HG02610 (cell line): ENCODE data around the gene AIFM1.

Experiments
- ATAC-seq: cut with Tn5 transposase; IDR thresholded peaks from one replicate; pipeline ENCODE4 v1.9.1; 2021; ENCODE audit warnings: mild to moderate bottlenecking, moderate library complexity; ENCODE audit not compliant: unreplicated experiment

The AIFM1 gene

DNA sequence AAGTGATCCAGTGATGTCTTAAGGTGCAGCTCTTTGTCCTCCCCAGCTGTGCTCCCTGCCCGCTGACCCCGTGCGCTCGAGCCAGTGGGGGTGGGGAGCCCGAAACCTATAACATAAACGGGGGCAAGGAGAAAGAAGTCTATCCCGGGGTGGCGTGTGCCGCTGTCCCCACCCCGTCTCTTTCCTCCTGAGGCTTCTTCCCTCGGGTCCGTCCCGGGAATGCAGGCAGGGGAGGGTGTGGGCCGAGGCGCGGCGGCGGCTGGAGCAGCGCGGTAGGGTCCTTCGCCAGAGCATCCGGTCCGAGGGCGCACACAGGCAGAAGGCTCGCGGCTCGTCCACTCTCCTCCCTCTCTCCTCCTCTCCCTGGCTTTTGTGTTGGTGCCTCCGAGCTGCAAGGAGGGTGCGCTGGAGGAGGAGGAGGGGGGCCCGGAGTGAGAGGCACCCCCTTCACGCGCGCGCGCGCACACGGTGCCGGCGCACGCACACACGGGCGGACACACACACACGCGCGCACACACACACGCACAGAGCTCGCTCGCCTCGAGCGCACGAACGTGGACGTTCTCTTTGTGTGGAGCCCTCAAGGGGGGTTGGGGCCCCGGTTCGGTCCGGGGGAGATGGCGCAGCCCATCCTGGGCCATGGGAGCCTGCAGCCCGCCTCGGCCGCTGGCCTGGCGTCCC, 5.9 kb upstream of the AIFM1 start, which contains the start of gene RAB33A:
Gene RAB33A (plus strand): TSS at position 517 of the 681 bp plus-strand sequence. CDS start 101 bp downstream, at position 618.
- ATAC-seq = no peak

DNA sequence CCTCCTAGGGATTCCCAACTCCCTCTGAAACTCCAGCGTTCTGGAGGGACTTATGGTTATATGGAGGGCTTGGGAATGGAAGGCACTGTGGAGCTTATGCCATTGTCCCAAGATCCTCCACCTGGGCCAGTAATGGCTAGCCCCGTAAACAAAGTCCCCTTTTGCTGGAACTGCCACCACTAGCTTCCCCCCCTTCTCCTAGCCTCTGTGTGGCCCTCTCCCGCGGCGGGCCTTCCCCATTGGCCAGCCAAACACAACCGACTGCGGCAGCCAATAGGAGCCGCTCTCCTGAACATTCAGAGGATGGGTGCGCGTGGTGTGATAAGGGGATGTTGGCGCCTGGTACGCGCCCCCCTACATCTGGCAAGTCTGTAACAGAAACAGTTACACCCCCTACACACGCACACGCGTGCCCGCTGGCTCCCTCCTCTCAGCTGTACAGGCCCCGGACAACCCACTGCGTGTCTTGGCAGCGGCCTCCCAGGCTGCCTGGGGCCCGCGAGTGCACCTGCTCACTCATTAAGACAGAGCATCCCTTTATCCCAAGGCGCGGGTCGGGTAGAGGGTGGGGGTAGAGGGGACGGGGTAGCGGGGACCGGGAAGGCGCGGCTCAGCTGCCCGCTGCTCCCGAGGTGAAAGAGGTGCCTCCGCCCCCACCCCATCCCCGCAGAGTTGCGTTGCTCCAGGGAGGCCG, 5.3 kb upstream of the AIFM1 start:
- peak; percentile 84 for ATAC-seq

DNA sequence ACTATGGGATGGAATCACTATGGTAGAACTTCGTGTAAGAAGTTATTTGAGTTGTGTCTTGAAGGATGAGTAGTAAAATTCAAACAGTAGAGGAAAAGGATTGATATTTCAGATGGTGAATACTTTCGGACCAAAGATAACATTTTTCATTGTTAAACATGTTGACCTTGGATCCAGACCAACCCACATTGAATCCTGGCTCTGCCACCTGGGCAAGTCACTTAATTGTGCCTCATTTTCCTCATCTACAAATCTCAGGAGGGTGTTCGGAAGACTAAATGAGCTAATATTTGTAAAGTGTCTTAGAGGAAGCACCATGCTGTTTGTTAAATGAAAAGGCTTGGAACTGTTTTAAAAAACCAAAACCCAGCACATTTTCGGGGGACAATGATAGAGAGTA, 1.4 kb upstream of the AIFM1 start:
- ATAC-seq = no peak

DNA sequence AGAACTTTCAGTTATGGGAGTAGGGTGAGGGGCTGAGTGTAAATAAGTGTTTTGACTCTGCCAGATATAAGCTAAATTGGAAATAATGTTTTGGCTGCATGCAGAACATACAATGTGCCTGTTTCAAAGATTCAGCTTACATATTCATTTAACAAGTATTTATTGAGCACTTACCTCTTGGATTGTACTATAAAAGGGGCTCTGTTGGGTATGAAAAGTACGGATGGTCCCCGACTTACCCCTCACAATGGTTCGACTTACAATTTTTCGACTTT, 799 bp upstream of the AIFM1 start:
- no peak for ATAC-seq

DNA sequence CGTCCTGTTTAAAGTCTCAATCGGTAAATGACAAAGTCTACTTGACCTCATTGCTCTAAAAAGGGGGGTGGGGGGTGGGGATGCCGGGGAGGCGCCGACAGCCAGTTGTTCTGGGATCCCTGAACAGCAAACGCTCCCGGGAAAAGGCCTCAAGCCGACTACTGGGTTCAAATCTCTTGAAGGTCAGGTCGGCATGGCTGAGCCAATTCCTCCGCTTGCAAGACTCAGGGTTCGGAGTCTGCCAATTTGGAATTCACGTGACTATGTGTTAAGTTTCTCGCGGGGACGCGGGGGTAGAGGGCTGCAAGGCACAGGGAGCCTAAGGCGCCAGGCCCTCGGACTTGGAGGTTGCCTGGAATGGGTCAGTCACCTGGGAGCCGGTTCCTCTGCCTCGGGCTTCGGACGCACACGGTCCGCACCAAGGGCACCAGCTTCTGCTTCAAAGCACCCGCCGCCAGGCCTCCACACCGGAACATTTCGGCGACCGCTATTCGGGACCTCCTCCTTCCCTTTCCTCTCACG, 399 bp downstream of the AIFM1 start:
- ATAC-seq = no peak

DNA sequence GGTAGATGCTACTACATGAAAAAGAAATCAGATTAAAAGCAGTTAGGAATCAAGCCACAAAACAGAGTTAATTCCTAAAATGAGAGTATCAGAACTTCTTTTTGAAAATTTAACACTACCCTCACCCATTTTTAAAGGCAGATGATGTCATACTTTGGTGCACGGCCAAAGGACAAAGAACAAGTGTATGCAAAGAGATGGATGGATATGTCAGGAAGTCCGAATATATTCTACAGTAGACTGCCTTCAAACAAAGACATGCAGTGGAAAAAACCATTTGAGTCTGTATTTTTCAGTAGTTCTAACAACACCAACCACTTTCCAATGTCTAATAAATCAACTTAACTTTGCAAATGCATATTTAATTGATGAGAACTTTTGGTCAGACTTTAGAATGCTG, 2.2 kb downstream of the AIFM1 start:
- ATAC-seq = no peak

DNA sequence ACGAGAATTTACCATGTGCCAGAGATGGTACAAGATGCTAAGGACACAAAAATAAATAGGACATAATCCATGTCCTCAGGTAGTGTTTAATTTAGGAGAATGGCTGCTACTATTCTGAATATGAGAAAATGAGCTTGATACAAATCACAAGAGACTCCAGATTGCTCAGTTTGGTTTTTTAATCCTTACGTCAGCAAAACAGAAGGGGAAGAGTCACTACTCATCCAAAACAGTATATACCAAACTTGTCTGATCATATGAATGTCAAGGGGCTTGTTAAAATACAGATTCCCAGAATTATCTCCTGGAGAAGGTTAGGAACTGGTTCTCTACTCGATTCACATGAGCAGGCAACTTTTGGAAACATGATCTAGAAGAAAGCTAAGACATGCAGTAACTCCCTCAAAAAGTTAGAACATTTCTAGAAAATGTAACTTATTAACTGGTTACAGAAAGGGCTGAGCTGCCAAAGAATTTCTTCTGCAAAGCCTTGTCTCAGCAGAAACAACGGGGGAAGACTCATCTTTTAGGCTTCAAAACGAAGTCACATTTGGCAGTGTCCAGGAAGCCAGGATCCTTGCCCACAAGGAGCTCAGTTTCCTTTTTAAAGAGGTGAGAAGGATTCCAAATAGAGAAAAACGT, 3.4 kb downstream of the AIFM1 start:
- ATAC-seq = no peak

DNA sequence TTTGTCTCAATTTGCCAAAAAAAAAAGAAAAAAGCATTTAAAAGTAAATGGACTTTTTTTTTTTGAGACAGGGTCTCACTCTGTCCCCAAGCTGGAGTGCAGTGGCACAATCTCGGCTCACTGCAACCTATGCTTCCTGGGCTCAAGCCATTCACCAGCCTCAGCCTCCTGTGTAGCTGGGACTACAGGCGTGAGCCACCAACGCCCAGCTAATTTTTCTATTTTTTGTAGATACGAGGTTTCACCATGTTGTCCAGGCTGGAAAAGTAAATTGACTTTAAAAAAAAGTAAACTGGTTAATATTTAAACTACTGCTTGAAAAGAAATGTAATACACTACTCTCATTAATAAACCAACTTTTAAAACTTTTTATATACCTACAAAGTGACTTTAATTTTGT, 5.9 kb downstream of the AIFM1 start:
- no peak for ATAC-seq

DNA sequence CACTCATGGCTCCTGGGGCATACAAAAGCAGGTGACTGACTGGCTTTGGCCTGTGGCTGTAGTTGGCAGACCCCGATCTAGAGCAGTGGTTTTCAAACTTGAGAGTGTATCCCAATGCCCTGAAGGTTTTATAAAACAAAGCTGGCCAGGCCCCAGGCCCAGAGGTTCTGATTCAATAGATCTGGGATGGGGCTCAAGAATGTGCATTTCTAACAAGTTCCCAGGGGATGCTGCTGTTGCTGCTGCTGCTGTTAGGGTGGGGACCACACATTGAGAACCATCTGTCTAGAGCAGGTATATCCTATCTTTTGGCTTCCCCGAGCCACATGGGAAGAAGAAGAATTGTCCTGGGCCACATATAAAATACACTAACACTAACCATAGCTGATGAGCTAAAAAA, 7.3 kb downstream of the AIFM1 start:
- ATAC-seq = no peak

DNA sequence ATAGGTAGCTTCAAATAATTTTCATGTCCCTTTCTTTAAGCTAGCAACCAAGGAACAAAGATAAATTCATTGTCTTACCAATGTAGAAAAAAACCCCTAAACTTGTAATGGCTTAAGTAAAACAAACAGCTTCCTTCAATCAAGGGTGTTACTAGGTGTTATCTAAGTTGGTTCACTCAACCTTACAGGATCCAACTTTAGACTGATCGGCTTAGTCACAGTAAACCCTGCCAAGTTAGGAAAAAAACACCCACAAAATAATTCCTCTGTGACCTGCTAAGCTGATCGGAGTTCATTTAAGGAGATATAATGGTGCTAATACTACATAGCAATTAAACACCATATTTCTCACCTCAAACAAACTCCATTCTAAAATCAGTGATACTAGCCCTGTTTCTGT, 10.1 kb downstream of the AIFM1 start:
- ATAC-seq = no peak

DNA sequence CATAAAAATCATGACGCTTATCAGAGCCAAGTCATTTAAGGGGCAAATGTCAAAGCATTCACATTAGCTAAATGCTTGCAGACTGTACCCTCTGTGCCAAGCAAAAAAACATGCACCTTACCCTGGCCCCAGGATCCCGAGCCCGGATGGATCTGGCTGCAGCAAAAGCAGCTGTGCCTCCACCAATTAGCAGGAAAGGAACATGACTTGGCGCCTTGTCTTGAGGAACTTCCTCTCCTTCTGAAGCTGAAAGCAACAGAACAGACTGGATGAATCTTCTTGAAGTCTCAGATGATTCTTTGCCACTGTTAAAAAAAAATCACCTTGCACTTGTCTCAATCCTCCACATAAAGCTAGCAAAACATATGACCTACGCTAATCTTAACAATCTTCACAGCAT, 18.0 kb downstream of the AIFM1 start:
- no peak for ATAC-seq

DNA sequence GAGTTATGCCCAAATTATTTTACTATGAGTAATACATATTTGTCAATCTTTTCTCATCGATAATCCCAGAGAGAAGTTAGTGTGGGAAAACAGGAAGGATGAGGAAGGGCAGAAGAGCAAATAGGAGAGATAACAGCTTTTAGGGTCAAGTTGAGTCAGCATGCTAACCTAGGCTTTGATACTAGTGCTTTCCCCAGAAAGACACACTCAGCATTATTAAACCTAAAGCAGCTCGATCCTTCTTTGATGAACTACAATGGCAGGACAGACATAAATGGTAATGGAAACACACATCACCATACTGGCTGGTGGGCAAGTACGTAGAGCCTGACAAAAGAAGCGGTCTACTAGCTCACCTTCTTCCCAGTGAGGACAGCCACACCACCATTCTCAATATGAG, 20.5 kb downstream of the AIFM1 start:
- ATAC-seq = no peak

DNA sequence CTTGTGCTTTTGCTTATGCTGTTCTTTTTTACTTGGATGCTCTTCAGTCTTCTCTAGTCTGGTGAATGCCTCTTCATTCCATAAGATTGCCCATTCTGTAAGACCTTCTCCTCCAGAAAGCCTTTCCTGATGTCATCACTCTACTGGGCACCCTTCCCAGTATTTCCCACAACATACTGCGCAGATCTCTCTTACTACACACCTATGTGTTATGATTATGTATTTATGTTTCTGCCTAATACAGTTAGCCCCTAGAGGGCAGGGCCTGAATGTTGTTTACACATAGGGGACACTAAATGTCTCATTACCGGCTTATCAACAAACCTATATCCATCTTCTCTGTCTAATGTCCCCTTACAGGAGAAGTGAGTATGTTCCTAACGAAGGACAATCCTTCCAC, 21.1 kb downstream of the AIFM1 start:
- no peak for ATAC-seq

DNA sequence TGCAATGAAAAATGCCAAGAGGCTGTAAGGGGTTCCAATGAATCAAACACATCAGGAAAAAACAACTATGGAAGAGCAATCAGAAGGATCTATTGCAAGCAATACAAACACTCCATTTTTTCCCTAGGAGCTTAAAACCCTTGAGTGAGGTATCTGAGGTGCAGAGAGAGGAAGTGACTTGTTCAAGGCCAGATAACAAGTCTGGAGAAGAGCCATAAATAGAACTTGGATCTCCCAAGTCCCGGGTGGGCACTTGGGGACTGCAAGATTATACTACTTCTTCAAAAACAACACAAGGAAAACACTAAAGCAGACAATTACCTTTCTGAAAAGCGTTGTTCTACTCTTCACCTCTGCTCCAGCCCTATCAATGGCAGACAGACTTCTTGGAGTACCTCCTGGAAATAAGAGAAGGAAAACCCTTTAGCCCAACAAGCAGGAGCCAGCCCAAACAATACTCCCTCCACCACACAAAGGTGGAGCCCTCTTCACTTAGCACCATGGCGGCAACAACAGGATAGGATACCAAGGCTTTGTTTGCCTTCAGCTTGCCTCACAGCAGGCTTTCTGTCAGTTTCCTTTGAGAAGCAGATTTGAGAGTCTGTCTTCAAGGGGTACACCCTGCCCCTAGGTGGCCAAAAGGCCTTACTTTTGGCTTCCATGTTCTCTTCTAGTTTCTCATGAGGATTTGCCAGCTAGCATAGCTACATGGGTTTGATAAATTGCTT, 26.0 kb downstream of the AIFM1 start:
- ATAC-seq = no peak

DNA sequence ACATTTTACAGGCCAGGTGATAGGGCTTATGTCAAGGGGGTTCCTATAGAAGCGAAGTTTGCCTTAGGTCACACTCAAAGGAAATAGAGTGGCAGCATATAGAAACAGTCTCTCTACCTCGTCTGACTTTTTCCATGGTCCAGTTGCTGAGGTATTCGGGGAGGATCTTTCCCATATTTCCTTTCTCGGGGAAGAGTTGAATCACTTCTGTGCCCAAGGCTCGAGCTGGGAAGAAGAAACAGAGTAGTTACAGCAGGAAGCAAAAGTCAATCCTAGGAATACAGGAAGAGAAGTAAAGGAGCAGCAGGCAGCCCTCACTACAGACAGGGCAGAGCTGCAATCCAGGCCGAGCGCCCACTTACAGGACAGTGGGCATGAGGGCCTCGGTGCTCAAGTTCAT, 28.7 kb downstream of the AIFM1 start:
- ATAC-seq = no peak

DNA sequence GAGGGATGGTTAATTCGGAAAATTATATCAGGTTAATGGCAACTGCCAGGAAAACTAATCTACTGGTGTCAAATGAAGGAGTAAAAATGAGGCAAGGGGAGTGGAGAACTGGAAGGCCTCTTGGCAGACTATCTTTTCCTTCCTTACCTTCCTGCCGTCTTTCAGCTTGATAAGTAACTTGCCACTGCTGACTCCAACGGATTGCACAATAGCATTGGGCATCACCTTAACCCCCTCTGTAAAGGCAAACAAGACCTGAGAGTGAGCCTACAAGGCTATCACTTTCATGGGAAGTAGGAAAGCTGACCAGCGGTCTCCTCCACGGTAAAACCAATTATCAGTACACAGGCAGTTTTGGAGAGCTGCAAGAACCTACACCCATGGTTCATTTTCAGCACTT, 29.1 kb downstream of the AIFM1 start:
- no peak for ATAC-seq

DNA sequence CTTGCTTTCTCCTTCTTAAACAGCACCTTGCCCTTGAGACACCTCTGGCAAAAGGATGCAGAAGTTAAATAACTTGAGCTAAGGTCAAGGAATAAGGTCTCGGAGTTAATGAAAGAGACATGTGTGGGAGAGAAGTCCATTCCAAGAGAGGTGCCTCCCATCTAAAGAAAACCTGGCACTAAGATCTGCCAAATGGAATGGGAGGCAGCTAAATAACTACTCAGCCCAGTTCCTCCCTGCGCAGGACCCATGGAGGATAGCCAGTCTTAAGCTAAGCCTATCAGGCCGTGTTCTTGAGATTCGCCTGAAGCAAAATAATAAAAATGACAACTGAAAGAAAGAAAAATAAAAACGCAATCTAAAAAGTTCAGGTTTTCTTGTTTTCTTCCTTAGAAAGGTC, 34.7 kb downstream of the AIFM1 start:
- no peak for ATAC-seq

DNA sequence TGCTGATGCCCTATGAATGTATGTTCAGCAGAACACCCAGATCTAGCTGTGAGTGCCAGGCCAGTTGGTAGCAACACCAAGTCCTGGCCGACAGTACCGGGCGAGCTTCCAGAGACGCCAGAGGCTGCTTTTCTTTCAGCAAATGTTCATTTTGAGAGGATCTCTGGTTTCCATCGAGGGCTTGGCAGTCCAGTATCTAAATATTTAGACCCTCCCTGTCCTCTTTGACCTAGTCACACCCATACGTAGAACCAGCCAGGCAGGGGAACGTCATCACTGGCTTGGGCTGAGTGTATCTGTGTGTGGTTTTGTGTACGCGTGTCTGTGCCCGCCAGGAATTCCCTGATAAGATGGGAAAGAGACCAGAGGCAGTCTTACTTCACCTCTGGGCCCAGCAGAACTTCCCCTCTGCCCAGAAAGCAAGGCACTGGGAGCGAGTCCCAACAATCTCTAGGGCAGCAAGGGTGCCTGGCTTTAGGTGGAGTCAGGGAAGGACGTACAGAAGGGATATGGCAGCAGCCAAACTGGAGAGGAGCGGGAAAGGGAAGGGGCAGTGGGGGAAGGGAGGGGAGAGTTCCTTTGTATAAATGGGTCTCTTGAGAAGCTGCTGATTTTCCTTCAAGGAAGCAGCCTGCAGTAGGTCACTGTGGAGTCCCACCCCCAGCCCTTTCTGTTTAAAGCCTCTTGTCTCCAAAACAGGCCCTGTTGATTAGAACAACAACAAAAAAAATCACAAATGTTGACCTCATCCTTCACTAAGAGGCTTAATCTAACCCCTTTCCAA, 40.4 kb downstream of the AIFM1 start:
- no peak for ATAC-seq

DNA sequence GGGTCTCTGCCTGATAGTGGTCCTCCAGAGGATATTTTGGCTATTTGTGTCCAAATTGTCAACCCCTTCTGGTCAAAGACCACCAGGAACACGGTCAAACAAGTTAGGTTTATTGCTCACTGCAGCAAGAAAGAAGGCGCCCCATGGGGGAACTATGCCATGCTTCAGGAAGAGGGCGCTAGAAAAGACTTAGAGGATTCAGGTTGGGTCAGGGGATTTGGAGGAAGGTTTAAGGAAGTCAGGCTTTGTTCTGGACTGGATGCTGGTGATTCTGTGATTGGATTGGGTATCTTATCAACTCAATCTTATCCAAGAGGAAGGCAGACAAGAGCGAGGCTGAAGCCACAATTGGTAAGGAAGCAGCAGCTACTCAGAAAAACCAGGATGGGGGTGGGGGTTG, 41.1 kb downstream of the AIFM1 start:
- ATAC-seq = no peak

DNA sequence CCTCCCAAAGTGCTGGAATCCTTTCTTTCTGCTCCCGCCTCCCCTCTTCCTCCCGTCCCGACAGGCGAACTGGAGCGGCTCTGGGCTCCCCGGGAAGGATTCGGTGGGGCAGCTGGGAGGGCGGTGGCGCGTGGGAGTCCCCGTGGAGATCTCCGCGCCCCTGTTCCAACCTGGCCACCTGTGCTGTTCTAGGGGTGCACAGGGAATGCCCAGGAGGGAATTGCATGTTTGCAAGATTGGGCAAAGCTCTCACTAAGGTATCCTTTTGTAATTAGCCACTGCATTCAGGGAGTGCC, 44.2 kb downstream of the AIFM1 start:
- no peak for ATAC-seq
